ENCODE results near the gene MAP3K10.

Gene MAP3K10

GRCh38 chr19:40247735-40248262 is 56.6 kb downstream of the MAP3K10 start:
- DNase-seq (ENCODE audit: low spot score) (no peak), FAIRE-seq (no peak)

- FAIRE-seq (no peak), DNase-seq (ENCODE audit: low spot score) (no peak)
Measured at GRCh38 chr19:40249201-40249600, 58.0 kb downstream of the MAP3K10 start.

- FAIRE-seq (no peak), DNase-seq (ENCODE audit: low spot score) (no peak)
Measured at GRCh38 chr19:40249781-40250180, 58.6 kb downstream of the MAP3K10 start.

GRCh38 chr19:40251244-40251643 is 60.0 kb downstream of the MAP3K10 start:
- DNase-seq (ENCODE audit: low spot score): no peak
- no peak for FAIRE-seq

- DNase-seq (ENCODE audit: low spot score) (no peak), FAIRE-seq (no peak)
Measured at GRCh38 chr19:40251991-40252390, 60.8 kb downstream of the MAP3K10 start.

- no peak for FAIRE-seq
- DNase-seq (ENCODE audit: low spot score): no peak
Measured at GRCh38 chr19:40252395-40252794, 61.2 kb downstream of the MAP3K10 start.

GRCh38 chr19:40253611-40254092 is 62.4 kb downstream of the MAP3K10 start:
- no peak for DNase-seq (ENCODE audit: low spot score)
- no peak for FAIRE-seq

- FAIRE-seq: no peak
- no peak for DNase-seq (ENCODE audit: low spot score)
Measured at GRCh38 chr19:40254714-40255418, 63.6 kb downstream of the MAP3K10 start.

GRCh38 chr19:40255619-40256166 is 64.5 kb downstream of the MAP3K10 start:
- DNase-seq (ENCODE audit: low spot score) (no peak), FAIRE-seq (no peak)

- no peak for DNase-seq (ENCODE audit: low spot score)
- no peak for FAIRE-seq
Measured at GRCh38 chr19:40256512-40256911, 65.3 kb downstream of the MAP3K10 start.

GRCh38 chr19:40257096-40257517 is 65.9 kb downstream of the MAP3K10 start:
- FAIRE-seq: no peak
- DNase-seq (ENCODE audit: low spot score): no peak

- no peak for FAIRE-seq
- no peak for DNase-seq (ENCODE audit: low spot score)
Measured at GRCh38 chr19:40261631-40262030, 70.4 kb downstream of the MAP3K10 start.

GRCh38 chr19:40262422-40262821 is 71.2 kb downstream of the MAP3K10 start:
- FAIRE-seq (no peak), DNase-seq (ENCODE audit: low spot score) (no peak)

- DNase-seq (ENCODE audit: low spot score) (no peak), FAIRE-seq (no peak)
Measured at GRCh38 chr19:40263440-40264313, 72.5 kb downstream of the MAP3K10 start.

- FAIRE-seq (no peak), DNase-seq (ENCODE audit: low spot score) (no peak)
Measured at GRCh38 chr19:40264314-40265054, 73.3 kb downstream of the MAP3K10 start.

All from urothelium cell line (cell line).